ENCODE data around the gene MRPL27.
"Not testable (repeated sequence)": the region's sequence is repeated elsewhere in the genome, so short reads cannot be mapped to it uniquely, and the experiment has no call there.

The MRPL27 gene

GRCh38 chr17:50344731-50345365 is 28.1 kb downstream of the MRPL27 start:
- DNase-seq = no peak

GRCh38 chr17:50339381-50339780 is 33.6 kb downstream of the MRPL27 start:
- DNase-seq = no peak

GRCh38 chr17:50338645-50339044 is 34.3 kb downstream of the MRPL27 start:
- DNase-seq = no peak

- DNase-seq = no peak
These were observed 35.0 kb downstream of the MRPL27 start for GRCh38 chr17:50337956-50338355.

- not testable (repeated sequence) for DNase-seq
These were observed 39.5 kb downstream of the MRPL27 start for GRCh38 chr17:50333291-50334057.

GRCh38 chr17:50332196-50332595 is 40.8 kb downstream of the MRPL27 start:
- no peak for DNase-seq

GRCh38 chr17:50331085-50331791 is 41.7 kb downstream of the MRPL27 start:
- peak; percentile 14 for DNase-seq

GRCh38 chr17:50330151-50330775 is 42.7 kb downstream of the MRPL27 start:
- no peak for DNase-seq

GRCh38 chr17:50329716-50330115 is 43.3 kb downstream of the MRPL27 start:
- no peak for DNase-seq

GRCh38 chr17:50328363-50329325 is 44.3 kb downstream of the MRPL27 start:
- DNase-seq = no peak

GRCh38 chr17:50326831-50327364 is 46.1 kb downstream of the MRPL27 start:
- DNase-seq = no peak

GRCh38 chr17:50325906-50326305 is 47.1 kb downstream of the MRPL27 start:
- no peak for DNase-seq

GRCh38 chr17:50323060-50323459 is 49.9 kb downstream of the MRPL27 start:
- DNase-seq = no peak

- no peak for DNase-seq
These were observed 50.7 kb downstream of the MRPL27 start for GRCh38 chr17:50322271-50322670.

GRCh38 chr17:50319306-50320004 is 53.5 kb downstream of the MRPL27 start:
- DNase-seq = no peak

- no peak for DNase-seq
These were observed 54.3 kb downstream of the MRPL27 start for GRCh38 chr17:50318501-50319285.
